Fibroblast of villous mesenchyme (primary cell): ENCODE measurements around the gene DOCK4. TPM values are rescaled to one million over a fixed set of nuclear protein-coding genes. Genes with fewer than 3 reads are reported as not detected.

ENCODE experiments used
- DNase-seq: peaks from one replicate; pipeline ENCODE4 v3.0.0-alpha.2; 2010; ENCODE audit warnings: low read depth
- H3K4me3 ChIP-seq: 2 replicates; pipeline ENCODE4 v1.5.1; 2011; ENCODE audit warnings: low read depth, mild to moderate bottlenecking, low read length
- total RNA-seq: library from RNA; depleted of rRNA; stranded (reverse); fragments of >200 nt; gene quantifications from 2 replicates; pipeline ENCODE4 v1.2.3, GENCODE V29; 2012
- TF ChIP-seq, protein P1 (sequence below): IDR thresholded peaks from 2 replicates; pipeline ENCODE4 v1.5.1; 2012; ENCODE audit warnings: low read depth, mild to moderate bottlenecking, low read length; ENCODE audit not compliant: insufficient read depth

DOCK4 gene
- total RNA-seq, 1 donor = 43.6 TPM

DNA sequence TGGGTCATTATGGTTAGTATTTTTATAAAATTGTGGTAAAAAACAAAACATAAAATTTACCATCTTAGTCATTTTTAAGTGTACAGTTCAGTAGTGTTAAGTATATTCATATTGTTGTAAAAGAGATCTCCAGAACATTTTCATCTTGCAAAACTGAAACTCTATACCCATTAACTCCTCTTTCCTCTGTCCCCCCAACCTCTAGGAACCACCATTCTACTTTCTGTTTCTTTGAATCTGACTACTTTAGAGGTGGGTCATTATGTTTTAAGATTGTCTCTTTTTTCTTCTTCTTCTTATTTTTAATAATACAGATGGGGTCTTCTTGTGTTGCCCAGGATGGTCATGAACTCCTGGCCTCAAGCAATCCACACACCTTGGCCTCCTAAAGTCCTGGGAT is 84.1 kb downstream of the DOCK4 start:
- TF ChIP-seq, protein P1, sequence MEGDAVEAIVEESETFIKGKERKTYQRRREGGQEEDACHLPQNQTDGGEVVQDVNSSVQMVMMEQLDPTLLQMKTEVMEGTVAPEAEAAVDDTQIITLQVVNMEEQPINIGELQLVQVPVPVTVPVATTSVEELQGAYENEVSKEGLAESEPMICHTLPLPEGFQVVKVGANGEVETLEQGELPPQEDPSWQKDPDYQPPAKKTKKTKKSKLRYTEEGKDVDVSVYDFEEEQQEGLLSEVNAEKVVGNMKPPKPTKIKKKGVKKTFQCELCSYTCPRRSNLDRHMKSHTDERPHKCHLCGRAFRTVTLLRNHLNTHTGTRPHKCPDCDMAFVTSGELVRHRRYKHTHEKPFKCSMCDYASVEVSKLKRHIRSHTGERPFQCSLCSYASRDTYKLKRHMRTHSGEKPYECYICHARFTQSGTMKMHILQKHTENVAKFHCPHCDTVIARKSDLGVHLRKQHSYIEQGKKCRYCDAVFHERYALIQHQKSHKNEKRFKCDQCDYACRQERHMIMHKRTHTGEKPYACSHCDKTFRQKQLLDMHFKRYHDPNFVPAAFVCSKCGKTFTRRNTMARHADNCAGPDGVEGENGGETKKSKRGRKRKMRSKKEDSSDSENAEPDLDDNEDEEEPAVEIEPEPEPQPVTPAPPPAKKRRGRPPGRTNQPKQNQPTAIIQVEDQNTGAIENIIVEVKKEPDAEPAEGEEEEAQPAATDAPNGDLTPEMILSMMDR = no peak
- no peak overlapping the region for H3K4me3 ChIP-seq
- no peak for DNase-seq

- DNase-seq = no peak
- TF ChIP-seq, protein P1 = no peak
- no peak overlapping the region for H3K4me3 ChIP-seq
Observed at GRCh38 chr7:112121318-112121717, 84.9 kb downstream of the DOCK4 start.

- TF ChIP-seq, protein P1 = no peak
- DNase-seq = no peak
- no peak overlapping the region for H3K4me3 ChIP-seq
Observed at GRCh38 chr7:112120696-112121217, 85.4 kb downstream of the DOCK4 start.

- H3K4me3 ChIP-seq = no peak overlapping the region
- TF ChIP-seq, protein P1 = no peak
- DNase-seq = no peak
Observed at GRCh38 chr7:112118581-112119566, 87.3 kb downstream of the DOCK4 start.

DNA sequence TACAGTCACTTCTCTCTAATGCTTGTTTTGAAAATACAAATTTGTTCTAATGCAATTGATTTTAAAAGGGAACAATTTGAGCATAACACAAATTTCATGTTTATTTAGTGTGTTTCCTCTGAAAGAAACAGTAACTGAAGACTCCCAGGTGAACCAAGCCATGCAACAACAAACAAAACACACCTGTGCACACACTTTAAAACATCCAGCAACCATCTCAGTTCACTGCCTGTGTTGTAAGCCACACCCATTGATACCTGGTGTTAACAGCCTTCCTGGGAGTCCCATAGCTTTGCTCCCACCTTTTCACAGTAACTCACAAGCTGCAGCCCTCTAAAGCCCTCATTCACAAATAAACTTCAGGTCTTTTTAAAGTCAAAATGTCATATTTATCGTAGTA is 89.3 kb downstream of the DOCK4 start:
- TF ChIP-seq, protein P1 = no peak
- no peak for DNase-seq
- no peak overlapping the region for H3K4me3 ChIP-seq

GRCh38 chr7:112116358-112116757 is 89.8 kb downstream of the DOCK4 start:
- DNase-seq = no peak
- TF ChIP-seq, protein P1 = no peak
- H3K4me3 ChIP-seq = no peak overlapping the region
